HCT116 (cell line): Measurements from ENCODE around the gene GGTLC2.

Source experiments
- CTCF ChIP-seq, 3 experiments: fragments of 200-600 bp in 1 of 3; sonication (generic) in 1 of 3; IDR thresholded peaks in 2 of 3; conservative IDR thresholded peaks in 1 of 3; 2 replicates each; pipeline ENCODE4 v1.5.1; 2012 to 2017; ENCODE audit warnings: low read depth in 2 of 3, low read length in 2 of 3, antibody characterized with exemption in 1 of 3, borderline replicate concordance in 1 of 3, control low read depth in 1 of 3, mild to moderate bottlenecking in 1 of 3, mixed read lengths in 1 of 3, mixed run types in 1 of 3, moderate library complexity in 1 of 3; ENCODE audit not compliant: insufficient read depth in 1 of 3
- EZH2 ChIP-seq: fragments of 200-600 bp; sonication (generic); IDR thresholded peaks from 2 replicates; pipeline ENCODE4 v1.6.1; 2017; ENCODE audit warnings: antibody characterized with exemption, mixed run types
- MAX ChIP-seq: IDR thresholded peaks from 2 replicates; pipeline ENCODE4 v1.6.1; 2012
- POLR2A ChIP-seq: IDR thresholded peaks from 2 replicates; pipeline ENCODE4 v1.7.0; 2011; ENCODE audit warnings: borderline replicate concordance; ENCODE audit not compliant: insufficient read depth, insufficient read length; ENCODE audit errors: extremely low read depth
- RAD21 ChIP-seq: IDR thresholded peaks from 2 replicates; pipeline ENCODE4 v1.6.1; 2012; ENCODE audit warnings: low read depth, mild to moderate bottlenecking
- SRF ChIP-seq: IDR thresholded peaks from 2 replicates; pipeline ENCODE4 v1.6.1; 2012; ENCODE audit warnings: low read depth

DNA sequence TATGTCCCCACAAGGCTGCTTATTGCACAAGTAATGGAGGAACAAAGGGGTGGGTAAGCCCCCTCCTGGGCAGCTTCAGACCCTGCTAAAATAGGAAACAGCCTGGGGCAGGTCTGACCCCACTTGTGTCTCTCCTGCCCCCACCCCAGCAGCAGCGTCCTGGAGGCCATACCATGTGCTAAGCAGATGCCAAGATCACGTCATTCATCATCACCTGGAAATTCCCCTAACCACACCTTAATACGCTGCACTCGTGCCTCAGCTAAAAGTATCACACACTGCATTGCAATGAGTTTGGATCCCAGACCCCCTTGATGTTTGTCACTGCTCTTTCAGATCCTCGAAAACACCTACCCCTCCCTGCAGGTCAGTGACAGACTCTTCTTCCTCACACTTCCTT, 27.8 kb upstream of the GGTLC2 start:
- no peak for TF ChIP-seq EZH2
- no peak for TF ChIP-seq POLR2A
- no peak for TF ChIP-seq RAD21
- TF ChIP-seq SRF: no peak
- TF ChIP-seq CTCF (IDR thresholded peaks at IDR 0.05 in 2 of 3, conservative IDR thresholded peaks at IDR 0.05 in 1 of 3; ENCODE audit: borderline replicate concordance in 1 of 3, insufficient read depth in 1 of 3, low read depth in 2 of 3, low read length in 2 of 3): no peak
- TF ChIP-seq MAX: no peak
